Jurkat, Clone E6-1 (cell line): ENCODE measurements around the gene C1QTNF3.

Experiments used
- DNase-seq: peaks from one replicate; pipeline ENCODE4 v3.0.0-alpha.2; 2011; ENCODE audit warnings: low read depth, low spot score
- H3K4me3 ChIP-seq: 2 replicates; pipeline ENCODE4 v1.5.1; 2011; ENCODE audit warnings: mild to moderate bottlenecking, low read length, control low read depth, moderate library complexity

C1QTNF3 gene

GRCh38 chr5:34007201-34007620 lies 35.8 kb downstream of the C1QTNF3 start:
- peak overlapping the region; percentile 92 for H3K4me3 ChIP-seq
- no peak for DNase-seq

- H3K4me3 ChIP-seq: no peak overlapping the region
- DNase-seq: no peak
Observed at GRCh38 chr5:34005681-34006080, 37.3 kb downstream of the C1QTNF3 start.

- no peak for DNase-seq
- H3K4me3 ChIP-seq: no peak overlapping the region
Observed at GRCh38 chr5:34005211-34005610, 37.8 kb downstream of the C1QTNF3 start.

GRCh38 chr5:34003941-34004340 lies 39.1 kb downstream of the C1QTNF3 start:
- no peak for DNase-seq
- no peak overlapping the region for H3K4me3 ChIP-seq

GRCh38 chr5:34002629-34003328 lies 40.2 kb downstream of the C1QTNF3 start:
- DNase-seq: no peak
- no peak overlapping the region for H3K4me3 ChIP-seq

GRCh38 chr5:34001241-34001841 lies 41.7 kb downstream of the C1QTNF3 start:
- no peak for DNase-seq
- no peak overlapping the region for H3K4me3 ChIP-seq

GRCh38 chr5:33999978-34000377 lies 43.0 kb downstream of the C1QTNF3 start:
- DNase-seq: no peak
- no peak overlapping the region for H3K4me3 ChIP-seq

- no peak overlapping the region for H3K4me3 ChIP-seq
- peak; percentile 19 for DNase-seq
Observed at GRCh38 chr5:33997331-33997983, 45.6 kb downstream of the C1QTNF3 start.

GRCh38 chr5:33995865-33996264 lies 47.1 kb downstream of the C1QTNF3 start:
- H3K4me3 ChIP-seq: no peak overlapping the region
- DNase-seq: no peak

- no peak overlapping the region for H3K4me3 ChIP-seq
- DNase-seq: no peak
Observed at GRCh38 chr5:33994845-33995244, 48.2 kb downstream of the C1QTNF3 start.

GRCh38 chr5:33992864-33993263 lies 50.1 kb downstream of the C1QTNF3 start:
- no peak overlapping the region for H3K4me3 ChIP-seq
- no peak for DNase-seq

- H3K4me3 ChIP-seq: no peak overlapping the region
- no peak for DNase-seq
Observed at GRCh38 chr5:33985447-33985846, 57.6 kb downstream of the C1QTNF3 start.

GRCh38 chr5:33984671-33985124 lies 58.3 kb downstream of the C1QTNF3 start, which contains the start of gene SLC45A2:
TSS of gene SLC45A2 (minus strand) at chr5:33984693. CDS start at chr5:33984583, 110 bp downstream.
- no peak within 1 kb of the TSS for H3K4me3 ChIP-seq
- no peak for DNase-seq

GRCh38 chr5:33984178-33984577 lies 58.8 kb downstream of the C1QTNF3 start:
- H3K4me3 ChIP-seq: no peak overlapping the region
- no peak for DNase-seq

GRCh38 chr5:33981408-33982162 lies 61.4 kb downstream of the C1QTNF3 start:
- DNase-seq: no peak
- no peak overlapping the region for H3K4me3 ChIP-seq

- no peak for DNase-seq
- no peak overlapping the region for H3K4me3 ChIP-seq
Observed at GRCh38 chr5:33980030-33980429, 63.0 kb downstream of the C1QTNF3 start.

- no peak for DNase-seq
- H3K4me3 ChIP-seq: no peak overlapping the region
Observed at GRCh38 chr5:33978306-33978705, 64.7 kb downstream of the C1QTNF3 start.

- DNase-seq: no peak
- H3K4me3 ChIP-seq: no peak overlapping the region
Observed at GRCh38 chr5:33976307-33976706, 66.7 kb downstream of the C1QTNF3 start.

- no peak overlapping the region for H3K4me3 ChIP-seq
- no peak for DNase-seq
Observed at GRCh38 chr5:33975852-33976251, 67.2 kb downstream of the C1QTNF3 start.

- peak; percentile 44 for DNase-seq
- no peak overlapping the region for H3K4me3 ChIP-seq
Observed at GRCh38 chr5:33973271-33973670, 69.7 kb downstream of the C1QTNF3 start.
